Measurements from ENCODE around the gene ROR1. TPM values are rescaled to one million over a fixed set of nuclear protein-coding genes. Genes with fewer than 3 reads are reported as not detected.

The ROR1 gene
- total and polyA plus RNA-seq, 2 donors (not counting 3 experiments of a cell fraction or from before 2014, with no cell fraction given): 2.6 to 3.5 TPM

DNA sequence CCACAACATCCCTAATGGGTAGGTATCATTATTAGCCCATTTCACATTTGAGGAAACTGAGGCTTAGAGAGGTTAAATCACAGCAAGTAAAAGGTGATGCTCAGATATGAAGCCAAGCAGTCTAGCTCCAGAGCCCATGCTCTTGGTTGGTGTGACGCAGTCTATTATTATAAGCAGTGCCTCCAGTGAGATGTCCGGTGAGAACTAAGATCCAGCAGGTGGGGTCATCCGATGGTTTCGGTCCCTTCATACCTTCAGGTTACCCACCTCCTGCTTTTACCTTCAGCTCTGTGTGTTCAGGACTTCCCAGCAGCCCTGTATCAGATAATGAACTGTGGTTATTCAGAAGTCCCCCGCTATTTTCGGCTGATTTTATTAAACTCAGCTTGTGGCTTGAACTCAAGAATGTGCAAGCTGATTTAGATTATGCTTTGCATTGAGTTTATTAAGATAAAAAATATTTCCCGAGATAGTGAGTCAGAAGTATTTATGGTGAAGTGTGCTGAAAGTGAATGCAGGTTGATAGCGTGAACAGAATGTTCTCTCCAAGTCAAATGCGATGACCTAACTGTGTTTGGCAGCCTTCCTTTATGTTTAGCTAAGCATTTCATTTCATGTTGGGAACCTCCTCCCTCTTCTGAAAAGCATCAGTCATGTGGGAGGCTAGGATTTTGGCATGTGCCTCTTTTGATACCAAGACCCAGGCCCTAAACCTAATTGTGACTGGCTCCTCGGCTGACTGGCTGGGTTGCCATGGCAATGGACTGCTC is 268.7 kb downstream of the ROR1 start:
- no peak for TF ChIP-seq POLR2A (IDR thresholded peaks at IDR 0.05; ENCODE audit: low read depth, low read length)
- no peak for TF ChIP-seq JUN (IDR thresholded peaks at IDR 0.05; ENCODE audit: borderline replicate concordance, insufficient read depth, insufficient read length, low read depth)
- TF ChIP-seq CTCF (IDR thresholded peaks at IDR 0.05; ENCODE audit: extremely low read depth in 1 of 2, insufficient read depth in 1 of 2, low read depth in 1 of 2, low read length in 2 of 2): no peak
- TF ChIP-seq POLR2AphosphoS5 (IDR thresholded peaks at IDR 0.05; ENCODE audit: insufficient read depth, low read depth, low read length): no peak
- peak; percentile 27 for TF ChIP-seq GATA2 (IDR thresholded peaks at IDR 0.05; ENCODE audit: insufficient read depth, insufficient read length, low read depth, low read length)
- peak; percentile 59 for TF ChIP-seq FOS (IDR thresholded peaks at IDR 0.05; ENCODE audit: borderline replicate concordance, insufficient read depth, low read length)
- no peak for TF ChIP-seq EZH2 (IDR thresholded peaks at IDR 0.05; ENCODE audit: borderline replicate concordance, low read depth, low read length, severe bottlenecking)
- TF ChIP-seq, protein P1, sequence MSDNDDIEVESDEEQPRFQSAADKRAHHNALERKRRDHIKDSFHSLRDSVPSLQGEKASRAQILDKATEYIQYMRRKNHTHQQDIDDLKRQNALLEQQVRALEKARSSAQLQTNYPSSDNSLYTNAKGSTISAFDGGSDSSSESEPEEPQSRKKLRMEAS (IDR thresholded peaks at IDR 0.05; ENCODE audit: insufficient read depth, insufficient read length): no peak
- no peak for TF ChIP-seq MYC (IDR thresholded peaks at IDR 0.05; ENCODE audit: low read depth, low read length)
- no TSS peak for BruUV-seq (replicated peaks)
- H3K4me2 ChIP-seq (ENCODE audit: insufficient read depth, low read length): peak overlapping the region; percentile 32
- CTCF ChIA-PET: interaction anchor here (0.8 to 1.6 kb wide), 8 partner anchors 16 to 368 kb away, joined by 3 to 7 read pairs (median 3); no protein-coding TSS in a partner anchor
- dilution Hi-C loops (cut with MboI; ENCODE audit: extremely low pct_ligation_motif_present, low sequenced_read_pairs): no loop called here
- no peaks in the 10 kb centered on the region for H3K9me3 ChIP-seq (replicated peaks; ENCODE audit: control insufficient read depth, insufficient read depth, low read length)
- H3K27ac ChIP-seq (ENCODE audit: insufficient read depth, low read depth, low read length): peak overlapping the region; percentile 47
- H3K36me3 ChIP-seq (ENCODE audit: control insufficient read depth in 2 of 2, extremely low read depth in 1 of 2, insufficient read depth in 2 of 2, low read length in 2 of 2): no peaks in the 10 kb centered on the region
- DNase-seq (ENCODE audit: low read depth, low spot score): peak; percentile 43
- intact Hi-C loops (cut with micrococcal nuclease): loop anchor here (5.0 kb wide), 1 partner anchor 120 kb away; no protein-coding TSS in a partner anchor
- H3K27me3 ChIP-seq (ENCODE audit: control insufficient read depth in 2 of 2, insufficient read depth in 2 of 2, low read length in 2 of 2): no peaks in the 10 kb centered on the region
- no peaks in the 10 kb centered on the region for H3K79me2 ChIP-seq (ENCODE audit: control insufficient read depth, insufficient read depth, low read length)
- H2AFZ ChIP-seq (ENCODE audit: low read depth, low read length): no peak overlapping the region
- POLR2A ChIA-PET: no interaction called here
- no peaks in the 10 kb centered on the region for H3K9me1 ChIP-seq (replicated peaks; ENCODE audit: control insufficient read depth, extremely low read depth, insufficient read depth, low read length)
- no peaks in the 10 kb centered on the region for H4K20me1 ChIP-seq (replicated peaks; ENCODE audit: control insufficient read depth, extremely low read depth, insufficient read depth, low read length)
- H3K4me3 ChIP-seq (replicated peaks in 1 of 3; ENCODE audit: insufficient read depth in 1 of 3, low read depth in 1 of 3, low read length in 3 of 3): no peak overlapping the region
- H3K9ac ChIP-seq (replicated peaks; ENCODE audit: extremely low read depth, insufficient read depth, low read length): peak overlapping the region; percentile 5
- FAIRE-seq: peak; percentile 47
- H3K4me1 ChIP-seq (ENCODE audit: control insufficient read depth, extremely low read depth, insufficient read depth, low read length): peaks cover 6% of the 10 kb centered on the region

Data from endothelial cell of umbilical vein (primary cell).